Hematopoietic multipotent progenitor cell treated with erythropoietin and hydrocortisone succinate and interleukin-3 and kit ligand, for 15 days (in vitro differentiated cells): ENCODE results near the gene USP17L15.
"Not testable (repeated sequence)": the region's sequence is repeated elsewhere in the genome, so short reads cannot be mapped to it uniquely, and the experiment has no call there.

Experiments
- DNase-seq: peaks from one replicate; pipeline ENCODE4 v3.0.0-alpha.2; 2015; ENCODE audit warnings: low spot score

The USP17L15 gene, protein sequence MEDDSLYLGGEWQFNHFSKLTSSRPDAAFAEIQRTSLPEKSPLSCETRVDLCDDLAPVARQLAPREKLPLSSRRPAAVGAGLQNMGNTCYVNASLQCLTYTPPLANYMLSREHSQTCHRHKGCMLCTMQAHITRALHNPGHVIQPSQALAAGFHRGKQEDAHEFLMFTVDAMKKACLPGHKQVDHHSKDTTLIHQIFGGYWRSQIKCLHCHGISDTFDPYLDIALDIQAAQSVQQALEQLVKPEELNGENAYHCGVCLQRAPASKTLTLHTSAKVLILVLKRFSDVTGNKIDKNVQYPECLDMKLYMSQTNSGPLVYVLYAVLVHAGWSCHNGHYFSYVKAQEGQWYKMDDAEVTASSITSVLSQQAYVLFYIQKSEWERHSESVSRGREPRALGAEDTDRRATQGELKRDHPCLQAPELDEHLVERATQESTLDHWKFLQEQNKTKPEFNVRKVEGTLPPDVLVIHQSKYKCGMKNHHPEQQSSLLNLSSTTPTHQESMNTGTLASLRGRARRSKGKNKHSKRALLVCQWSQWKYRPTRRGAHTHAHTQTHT

DNA sequence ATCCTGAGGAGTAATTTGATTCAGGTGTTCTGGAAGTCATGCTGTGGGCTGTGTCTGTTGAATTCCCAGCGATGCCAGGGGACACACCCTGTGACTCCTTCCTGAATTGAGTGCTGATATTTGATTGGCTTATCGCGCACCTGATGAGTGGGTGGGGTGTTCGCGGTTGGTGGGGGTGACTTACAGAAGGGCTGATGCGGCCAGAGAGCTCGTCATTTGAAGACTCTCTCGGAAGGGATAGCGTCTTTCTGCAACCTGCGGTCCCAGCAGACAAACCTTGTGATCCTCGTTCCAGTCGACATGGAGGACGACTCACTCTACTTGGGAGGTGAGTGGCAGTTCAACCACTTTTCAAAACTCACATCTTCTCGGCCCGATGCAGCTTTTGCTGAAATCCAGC lies at the start of gene USP17L15:
TSS of gene USP17L15 (plus strand) at position 301 of the 400 bp plus-strand sequence. CDS start at position 301, 0 bp downstream.
- DNase-seq: not testable (repeated sequence)

DNA sequence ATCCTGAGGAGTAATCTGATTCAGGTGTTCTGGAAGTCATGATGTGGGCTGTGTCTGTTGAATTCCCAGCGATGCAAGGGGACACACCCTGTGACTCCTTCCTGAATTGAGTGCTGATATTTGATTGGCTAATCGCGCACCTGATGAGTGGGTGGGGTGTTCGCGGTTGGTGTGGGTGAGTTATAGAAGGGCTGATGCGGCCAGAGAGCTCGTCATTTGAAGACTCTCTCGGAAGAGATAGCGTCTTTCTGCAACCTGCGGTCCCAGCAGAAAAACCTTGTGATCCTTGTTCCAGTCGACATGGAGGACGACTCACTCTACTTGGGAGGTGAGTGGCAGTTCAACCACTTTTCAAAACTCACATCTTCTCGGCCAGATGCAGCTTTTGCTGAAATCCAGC lies 23.8 kb upstream of the USP17L15 start, which contains the start of gene USP17L10:
TSS of gene USP17L10 (plus strand) at position 301 of the 400 bp plus-strand sequence. CDS start at position 301, 0 bp downstream.
- not testable (repeated sequence) for DNase-seq

DNA sequence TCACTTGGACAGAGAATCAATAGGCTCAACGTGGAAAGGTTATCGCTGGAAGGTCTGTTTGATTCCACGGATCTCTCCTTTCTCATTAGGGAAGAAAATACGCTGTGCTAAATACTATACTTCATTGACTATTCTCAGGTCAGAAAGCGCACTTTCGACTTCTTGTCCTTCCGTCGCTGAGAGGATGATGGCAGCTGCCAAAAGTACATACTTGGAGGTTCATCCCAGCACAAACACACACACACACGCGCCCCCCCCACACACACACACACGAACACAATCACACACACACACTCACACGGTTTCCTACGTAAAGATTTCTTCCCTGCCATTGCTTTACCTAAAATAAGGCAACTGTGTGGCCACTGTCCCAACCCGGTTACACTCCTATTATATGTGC lies 19.5 kb upstream of the USP17L15 start:
- not testable (repeated sequence) for DNase-seq

DNA sequence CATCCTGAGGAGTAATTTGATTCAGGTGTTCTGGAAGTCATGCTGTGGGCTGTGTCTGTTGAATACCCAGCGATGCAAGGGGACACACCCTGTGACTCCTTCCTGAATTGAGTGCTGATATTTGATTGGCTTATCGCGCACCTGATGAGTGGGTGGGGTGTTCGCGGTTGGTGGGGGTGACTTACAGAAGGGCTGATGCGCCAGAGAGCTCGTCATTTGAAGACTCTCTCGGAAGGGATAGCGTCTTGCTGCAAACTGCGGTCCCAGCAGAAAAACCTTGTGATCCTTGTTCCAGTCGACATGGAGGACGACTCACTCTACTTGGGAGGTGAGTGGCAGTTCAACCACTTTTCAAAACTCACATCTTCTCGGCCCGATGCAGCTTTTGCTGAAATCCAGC lies 19.1 kb upstream of the USP17L15 start, which contains the start of gene USP17L11:
TSS of gene USP17L11 (plus strand) at position 301 of the 400 bp plus-strand sequence. CDS start at position 301, 0 bp downstream.
- not testable (repeated sequence) for DNase-seq

DNA sequence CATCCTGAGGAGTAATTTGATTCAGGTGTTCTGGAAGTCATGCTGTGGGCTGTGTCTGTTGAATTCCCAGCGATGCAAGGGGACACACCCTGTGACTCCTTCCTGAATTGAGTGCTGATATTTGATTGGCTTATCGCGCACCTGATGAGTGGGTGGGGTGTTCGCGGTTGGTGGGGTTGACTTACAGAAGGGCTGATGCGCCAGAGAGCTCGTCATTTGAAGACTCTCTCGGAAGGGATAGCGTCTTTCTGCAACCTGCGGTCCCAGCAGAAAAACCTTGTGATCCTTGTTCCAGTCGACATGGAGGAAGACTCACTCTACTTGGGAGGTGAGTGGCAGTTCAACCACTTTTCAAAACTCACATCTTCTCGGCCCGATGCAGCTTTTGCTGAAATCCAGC lies 14.3 kb upstream of the USP17L15 start, which contains the start of gene USP17L12:
TSS of gene USP17L12 (plus strand) at position 301 of the 400 bp plus-strand sequence. CDS start at position 301, 0 bp downstream.
- DNase-seq: not testable (repeated sequence)

DNA sequence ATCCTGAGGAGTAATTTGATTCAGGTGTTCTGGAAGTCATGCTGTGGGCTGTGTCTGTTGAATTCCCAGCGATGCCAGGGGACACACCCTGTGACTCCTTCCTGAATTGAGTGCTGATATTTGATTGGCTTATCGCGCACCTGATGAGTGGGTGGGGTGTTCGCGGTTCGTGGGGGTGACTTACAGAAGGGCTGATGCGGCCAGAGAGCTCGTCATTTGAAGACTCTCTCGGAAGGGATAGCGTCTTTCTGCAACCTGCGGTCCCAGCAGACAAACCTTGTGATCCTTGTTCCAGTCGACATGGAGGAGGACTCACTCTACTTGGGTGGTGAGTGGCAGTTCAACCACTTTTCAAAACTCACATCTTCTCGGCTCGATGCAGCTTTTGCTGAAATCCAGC lies 9.6 kb upstream of the USP17L15 start, which contains the start of gene USP17L13:
TSS of gene USP17L13 (plus strand) at position 301 of the 400 bp plus-strand sequence. CDS start at position 301, 0 bp downstream.
- not testable (repeated sequence) for DNase-seq

DNA sequence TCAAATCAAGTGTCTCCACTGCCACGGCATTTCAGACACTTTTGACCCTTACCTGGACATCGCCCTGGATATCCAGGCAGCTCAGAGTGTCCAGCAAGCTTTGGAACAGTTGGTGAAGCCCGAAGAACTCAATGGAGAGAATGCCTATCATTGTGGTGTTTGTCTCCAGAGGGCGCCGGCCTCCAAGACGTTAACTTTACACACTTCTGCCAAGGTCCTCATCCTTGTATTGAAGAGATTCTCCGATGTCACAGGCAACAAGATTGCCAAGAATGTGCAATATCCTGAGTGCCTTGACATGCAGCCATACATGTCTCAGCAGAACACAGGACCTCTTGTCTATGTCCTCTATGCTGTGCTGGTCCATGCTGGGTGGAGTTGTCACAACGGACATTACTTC lies 3.9 kb upstream of the USP17L15 start:
- not testable (repeated sequence) for DNase-seq

DNA sequence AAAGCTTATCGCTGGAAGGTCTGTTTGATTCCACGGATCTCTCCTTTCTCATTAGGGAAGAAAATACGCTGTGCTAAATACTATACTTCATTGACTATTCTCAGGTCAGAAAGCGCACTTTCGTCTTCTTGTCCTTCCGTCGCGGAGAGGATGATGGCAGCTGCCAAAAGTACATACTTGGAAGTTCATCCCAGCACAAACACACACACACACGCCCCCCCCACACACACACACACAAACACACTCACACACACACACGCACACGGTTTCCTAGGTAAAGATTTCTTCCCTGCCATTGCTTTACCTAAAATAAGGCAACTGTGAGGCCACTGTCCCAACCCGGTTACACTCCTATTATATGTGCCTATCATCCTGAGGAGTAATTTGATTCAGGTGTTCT lies 4.3 kb downstream of the USP17L15 start:
- not testable (repeated sequence) for DNase-seq

DNA sequence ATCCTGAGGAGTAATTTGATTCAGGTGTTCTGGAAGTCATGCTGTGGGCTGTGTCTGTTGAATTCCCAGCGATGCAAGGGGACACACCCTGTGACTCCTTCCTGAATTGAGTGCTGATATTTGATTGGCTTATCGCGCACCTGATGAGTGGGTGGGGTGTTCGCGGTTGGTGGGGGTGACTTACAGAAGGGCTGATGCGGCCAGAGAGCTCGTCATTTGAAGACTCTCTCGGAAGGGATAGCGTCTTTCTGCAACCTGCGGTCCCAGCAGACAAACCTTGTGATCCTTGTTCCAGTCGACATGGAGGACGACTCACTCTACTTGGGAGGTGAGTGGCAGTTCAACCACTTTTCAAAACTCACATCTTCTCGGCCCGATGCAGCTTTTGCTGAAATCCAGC lies 9.4 kb downstream of the USP17L15 start, which contains the start of gene USP17L17:
TSS of gene USP17L17 (plus strand) at position 301 of the 400 bp plus-strand sequence. CDS start at position 301, 0 bp downstream.
- DNase-seq: not testable (repeated sequence)

DNA sequence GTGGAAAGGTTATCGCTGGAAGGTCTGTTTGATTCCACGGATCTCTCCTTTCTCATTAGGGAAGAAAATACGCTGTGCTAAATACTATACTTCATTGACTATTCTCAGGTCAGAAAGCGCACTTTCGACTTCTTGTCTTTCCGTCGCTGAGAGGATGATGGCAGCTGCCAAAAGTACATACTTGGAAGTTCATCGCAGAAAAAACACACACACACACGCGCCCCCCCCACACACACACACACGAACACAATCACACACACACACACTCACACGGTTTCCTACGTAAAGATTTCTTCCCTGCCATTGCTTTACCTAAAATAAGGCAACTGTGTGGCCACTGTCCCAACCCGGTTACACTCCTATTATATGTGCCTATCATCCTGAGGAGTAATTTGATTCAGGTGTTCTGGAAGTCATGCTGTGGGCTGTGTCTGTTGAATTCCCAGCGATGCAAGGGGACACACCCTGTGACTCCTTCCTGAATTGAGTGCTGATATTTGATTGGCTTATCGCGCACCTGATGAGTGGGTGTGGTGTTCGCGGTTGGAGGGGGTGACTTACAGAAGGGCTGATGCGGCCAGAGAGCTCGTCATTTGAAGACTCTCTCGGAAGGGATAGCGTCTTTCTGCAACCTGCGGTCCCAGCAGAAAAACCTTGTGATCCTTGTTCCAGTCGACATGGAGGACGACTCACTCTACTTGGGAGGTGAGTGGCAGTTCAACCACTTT lies 13.9 kb downstream of the USP17L15 start, which contains the start of gene USP17L18:
TSS of gene USP17L18 (plus strand) at position 678 of the 728 bp plus-strand sequence. CDS start at position 678, 0 bp downstream.
- DNase-seq: not testable (repeated sequence)

DNA sequence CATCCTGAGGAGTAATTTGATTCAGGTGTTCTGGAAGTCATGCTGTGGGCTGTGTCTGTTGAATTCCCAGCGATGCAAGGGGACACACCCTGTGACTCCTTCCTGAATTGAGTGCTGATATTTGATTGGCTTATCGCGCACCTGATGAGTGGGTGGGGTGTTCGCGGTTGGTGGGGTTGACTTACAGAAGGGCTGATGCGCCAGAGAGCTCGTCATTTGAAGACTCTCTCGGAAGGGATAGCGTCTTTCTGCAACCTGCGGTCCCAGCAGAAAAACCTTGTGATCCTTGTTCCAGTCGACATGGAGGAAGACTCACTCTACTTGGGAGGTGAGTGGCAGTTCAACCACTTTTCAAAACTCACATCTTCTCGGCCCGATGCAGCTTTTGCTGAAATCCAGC lies 18.9 kb downstream of the USP17L15 start, which contains the start of gene USP17L19:
TSS of gene USP17L19 (plus strand) at position 301 of the 400 bp plus-strand sequence. CDS start at position 301, 0 bp downstream.
- not testable (repeated sequence) for DNase-seq

DNA sequence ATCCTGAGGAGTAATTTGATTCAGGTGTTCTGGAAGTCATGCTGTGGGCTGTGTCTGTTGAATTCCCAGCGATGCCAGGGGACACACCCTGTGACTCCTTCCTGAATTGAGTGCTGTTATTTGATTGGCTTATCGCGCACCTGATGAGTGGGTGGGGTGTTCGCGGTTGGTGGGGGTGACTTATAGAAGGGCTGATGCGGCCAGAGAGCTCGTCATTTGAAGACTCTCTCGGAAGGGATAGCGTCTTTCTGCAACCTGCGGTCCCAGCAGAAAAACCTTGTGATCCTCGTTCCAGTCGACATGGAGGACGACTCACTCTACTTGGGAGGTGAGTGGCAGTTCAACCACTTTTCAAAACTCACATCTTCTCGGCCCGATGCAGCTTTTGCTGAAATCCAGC lies 23.6 kb downstream of the USP17L15 start, which contains the start of gene USP17L20:
TSS of gene USP17L20 (plus strand) at position 301 of the 400 bp plus-strand sequence. CDS start at position 301, 0 bp downstream.
- not testable (repeated sequence) for DNase-seq

DNA sequence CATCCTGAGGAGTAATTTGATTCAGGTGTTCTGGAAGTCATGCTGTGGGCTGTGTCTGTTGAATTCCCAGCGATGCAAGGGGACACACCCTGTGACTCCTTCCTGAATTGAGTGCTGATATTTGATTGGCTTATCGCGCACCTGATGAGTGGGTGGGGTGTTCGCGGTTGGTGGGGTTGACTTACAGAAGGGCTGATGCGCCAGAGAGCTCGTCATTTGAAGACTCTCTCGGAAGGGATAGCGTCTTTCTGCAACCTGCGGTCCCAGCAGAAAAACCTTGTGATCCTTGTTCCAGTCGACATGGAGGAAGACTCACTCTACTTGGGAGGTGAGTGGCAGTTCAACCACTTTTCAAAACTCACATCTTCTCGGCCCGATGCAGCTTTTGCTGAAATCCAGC lies 28.4 kb downstream of the USP17L15 start, which contains the start of gene USP17L21:
TSS of gene USP17L21 (plus strand) at position 301 of the 400 bp plus-strand sequence. CDS start at position 301, 0 bp downstream.
- not testable (repeated sequence) for DNase-seq

DNA sequence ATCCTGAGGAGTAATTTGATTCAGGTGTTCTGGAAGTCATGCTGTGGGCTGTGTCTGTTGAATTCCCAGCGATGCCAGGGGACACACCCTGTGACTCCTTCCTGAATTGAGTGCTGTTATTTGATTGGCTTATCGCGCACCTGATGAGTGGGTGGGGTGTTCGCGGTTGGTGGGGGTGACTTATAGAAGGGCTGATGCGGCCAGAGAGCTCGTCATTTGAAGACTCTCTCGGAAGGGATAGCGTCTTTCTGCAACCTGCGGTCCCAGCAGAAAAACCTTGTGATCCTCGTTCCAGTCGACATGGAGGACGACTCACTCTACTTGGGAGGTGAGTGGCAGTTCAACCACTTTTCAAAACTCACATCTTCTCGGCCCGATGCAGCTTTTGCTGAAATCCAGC lies 33.1 kb downstream of the USP17L15 start, which contains the start of gene USP17L22:
TSS of gene USP17L22 (plus strand) at position 301 of the 400 bp plus-strand sequence. CDS start at position 301, 0 bp downstream.
- not testable (repeated sequence) for DNase-seq

DNA sequence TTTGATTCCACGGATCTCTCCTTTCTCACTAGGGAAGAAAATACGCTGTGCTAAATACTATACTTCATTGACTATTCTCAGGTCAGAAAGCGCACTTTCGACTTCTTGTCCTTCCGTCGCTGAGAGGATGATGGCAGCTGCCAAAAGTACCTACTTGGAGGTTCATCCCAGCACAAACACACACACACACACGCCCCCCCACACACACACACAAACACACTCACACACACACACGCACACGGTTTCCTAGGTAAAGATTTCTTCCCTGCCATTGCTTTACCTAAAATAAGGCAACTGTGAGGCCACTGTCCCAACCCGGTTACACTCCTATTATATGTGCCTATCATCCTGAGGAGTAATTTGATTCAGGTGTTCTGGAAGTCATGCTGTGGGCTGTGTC lies 37.5 kb downstream of the USP17L15 start:
- not testable (repeated sequence) for DNase-seq
